ENCODE measurements around the gene PRR16.

GRCh38 chr5:120447706-120448239 is 16.3 kb upstream of the PRR16 start:
- TF ChIP-seq POLR2AphosphoS5 (IDR thresholded peaks at IDR 0.05; ENCODE audit: low read depth, low read length) = no peak
- no peak for TF ChIP-seq ATF3 (CRISPR knock-in tag; IDR thresholded peaks at IDR 0.05)
- no peak for TF ChIP-seq EZH2 (conservative IDR thresholded peaks at IDR 0.05; ENCODE audit: low read depth, low read length)
- TF ChIP-seq ZNF503 (CRISPR knock-in tag; IDR thresholded peaks at IDR 0.05) = no peak
